Hematopoietic multipotent progenitor cell treated with erythropoietin and hydrocortisone succinate and interleukin-3 and kit ligand, for 17 days (in vitro differentiated cells): ENCODE measurements around the gene LIG1.
"Not testable (repeated sequence)": the region's sequence is repeated elsewhere in the genome, so short reads cannot be mapped to it uniquely, and the experiment has no call there.

Source experiments
- DNase-seq: peaks from one replicate; pipeline ENCODE4 v3.0.0-alpha.2; 2015; ENCODE audit warnings: low spot score

The LIG1 gene

DNA sequence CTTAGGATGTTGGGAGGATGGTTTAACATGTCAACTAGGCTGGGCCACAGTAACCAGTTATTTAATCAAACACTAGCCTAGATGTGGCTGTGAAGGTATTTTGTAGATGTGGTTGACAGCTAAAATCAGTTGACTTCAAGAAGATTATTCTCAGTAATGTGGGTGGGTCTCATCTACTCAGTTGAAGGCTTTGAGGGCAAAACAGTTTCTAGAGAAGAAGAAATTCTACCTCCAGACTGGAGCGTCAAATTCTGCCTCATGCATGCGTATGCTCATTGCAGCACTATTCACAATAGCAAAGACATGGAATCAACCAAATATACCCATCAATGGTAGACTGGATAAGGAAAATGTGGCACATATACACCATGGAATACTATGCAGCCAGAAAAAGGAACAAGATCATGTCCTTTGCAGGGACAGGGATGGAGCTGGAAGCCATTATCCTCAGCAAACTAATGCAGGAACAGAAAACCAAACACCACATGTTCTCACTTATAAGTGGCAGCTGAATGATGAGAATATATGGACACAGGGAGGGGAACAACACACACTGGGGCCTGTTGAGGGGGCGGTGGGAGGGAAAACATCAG, 99.9 kb downstream of the LIG1 start:
- DNase-seq = not testable (repeated sequence)

- no peak for DNase-seq
Measured at GRCh38 chr19:48069435-48069834, 100.7 kb downstream of the LIG1 start.
